Glomerular endothelial cell (primary cell): ENCODE data around the gene SAP30L. TPM values are rescaled to one million over a fixed set of nuclear protein-coding genes. Genes with fewer than 3 reads are reported as not detected.

Source experiments
- DNase-seq: peaks from one replicate; pipeline ENCODE4 v3.0.0-alpha.2; 2011; ENCODE audit warnings: low read depth, low spot score; ENCODE audit errors: extremely low read depth
- total RNA-seq: library from RNA; depleted of rRNA; stranded (reverse); fragments of >200 nt; gene quantifications from 2 replicates; pipeline ENCODE4 v1.2.3, GENCODE V29; 2015

SAP30L gene
- total RNA-seq, 1 donor from 2014 or later = 32.2 TPM

- DNase-seq = no peak
These were observed 57.9 kb downstream of the SAP30L start for GRCh38 chr5:154503698-154504039.

GRCh38 chr5:154505567-154505966 is 59.8 kb downstream of the SAP30L start:
- DNase-seq = no peak

DNA sequence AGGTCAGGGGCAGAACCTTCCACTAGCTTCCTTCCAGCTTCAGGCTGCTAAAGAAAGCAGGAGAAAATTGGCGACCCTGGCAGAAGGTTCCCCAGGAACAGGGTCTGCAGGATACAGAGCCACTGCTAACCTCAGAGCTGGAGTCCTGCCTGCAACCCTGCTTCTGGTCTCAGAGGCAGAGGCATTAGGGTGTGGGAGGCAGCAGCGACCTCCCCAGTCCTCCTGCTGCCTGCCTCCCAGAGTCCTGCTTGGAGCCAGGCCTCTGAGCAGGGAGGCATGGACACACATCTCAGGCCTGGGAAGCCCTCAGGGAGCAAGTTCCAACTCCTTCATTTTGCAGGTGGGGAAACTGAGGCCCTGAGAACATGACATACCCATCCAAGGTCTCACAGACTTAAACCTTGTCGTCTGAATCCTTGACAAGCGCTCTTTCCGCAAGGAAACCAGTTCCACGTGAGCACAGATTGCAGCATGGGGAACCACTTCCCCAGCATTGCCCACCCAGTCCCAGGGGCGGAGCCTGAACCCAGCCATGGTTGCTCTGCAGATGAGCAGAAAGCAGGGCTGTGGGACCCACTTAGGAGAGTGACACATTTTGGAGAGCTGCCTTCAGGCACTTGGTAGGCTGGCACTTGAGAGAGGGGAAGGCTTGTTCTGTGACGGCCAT is 60.4 kb downstream of the SAP30L start:
- DNase-seq = no peak

DNA sequence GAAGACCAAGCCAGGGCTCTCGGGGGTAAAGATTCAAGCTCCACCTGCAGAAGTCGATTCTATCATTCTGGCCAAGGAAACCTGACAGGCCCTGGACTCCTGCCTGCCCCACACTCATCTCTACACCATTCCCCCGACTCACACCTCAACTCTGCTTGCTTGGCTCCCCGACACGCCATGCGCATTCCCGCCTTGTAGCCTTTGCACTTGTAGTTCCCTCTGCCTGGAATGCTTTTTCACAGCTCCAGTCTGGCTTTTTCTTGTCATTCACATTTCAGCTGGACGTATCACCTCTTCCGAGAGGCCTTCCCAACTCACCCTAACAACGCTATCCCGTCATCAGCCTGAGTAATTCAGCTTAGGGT is 60.9 kb downstream of the SAP30L start:
- DNase-seq = no peak

- DNase-seq = no peak
These were observed 62.3 kb downstream of the SAP30L start for GRCh38 chr5:154508114-154508513.

DNA sequence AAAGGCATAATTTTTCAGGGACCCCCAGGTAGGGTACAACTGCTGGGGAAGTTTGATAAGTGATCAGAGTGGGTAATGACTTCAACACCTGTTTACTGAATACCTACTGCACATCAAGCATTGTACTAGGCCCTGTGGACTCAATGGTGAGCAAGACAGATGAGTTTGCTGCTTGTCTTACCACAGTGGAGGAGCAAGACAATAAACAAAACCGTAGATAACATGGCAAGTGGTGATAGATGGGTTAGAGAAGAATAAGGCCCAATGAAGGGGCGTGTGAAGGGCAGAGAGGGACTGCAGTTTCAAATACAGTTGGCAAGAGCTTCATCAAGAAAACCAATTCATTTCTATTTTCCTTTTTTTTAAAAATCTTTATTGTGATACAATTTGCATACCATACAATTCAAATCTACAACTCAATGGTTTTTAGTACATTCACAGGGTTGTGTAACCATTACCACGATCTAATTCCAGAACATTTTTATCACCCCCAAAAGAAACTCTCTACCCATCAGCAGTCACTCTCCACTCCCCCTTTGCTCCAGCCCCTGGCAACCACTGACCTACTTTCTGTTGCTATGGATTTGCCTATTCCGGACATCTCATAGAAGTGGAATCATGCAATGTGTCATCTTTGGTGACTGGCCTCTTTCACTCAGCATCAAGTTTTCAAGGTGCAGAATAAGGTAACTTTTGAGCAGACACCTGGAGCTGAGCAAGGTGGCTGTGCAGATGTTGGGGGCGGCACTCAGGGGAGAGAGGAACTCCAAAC is 64.2 kb downstream of the SAP30L start:
- no peak for DNase-seq

Other genes starting within 250 kb of the SAP30L start
- gene HAND1, start 32.2 kb downstream of the SAP30L start, total RNA-seq = not detected in 2 replicates